Skeletal muscle cell (primary cell): Measurements from ENCODE around the gene TTC17.
"Not testable (repeated sequence)": the region's sequence is repeated elsewhere in the genome, so short reads cannot be mapped to it uniquely, and the experiment has no call there.

ENCODE experiments used
- DNase-seq: peaks from one replicate; pipeline ENCODE4 v3.0.0-alpha.2; 2010; ENCODE audit warnings: low read depth
- H3K4me3 ChIP-seq: 2 replicates; pipeline ENCODE4 v1.5.1; 2011; ENCODE audit warnings: low read depth, mild to moderate bottlenecking, control low read depth, low read length, moderate library complexity

The TTC17 gene

GRCh38 chr11:43381802-43382201 is 23.1 kb downstream of the TTC17 start:
- H3K4me3 ChIP-seq: no peak overlapping the region
- no peak for DNase-seq

- no peak for DNase-seq
- H3K4me3 ChIP-seq: no peak overlapping the region
Measured at GRCh38 chr11:43382614-43383013, 23.9 kb downstream of the TTC17 start.

GRCh38 chr11:43384393-43384792 is 25.7 kb downstream of the TTC17 start:
- no peak overlapping the region for H3K4me3 ChIP-seq
- DNase-seq: no peak

- no peak for DNase-seq
- no peak overlapping the region for H3K4me3 ChIP-seq
Measured at GRCh38 chr11:43392713-43393112, 34.0 kb downstream of the TTC17 start.

GRCh38 chr11:43393765-43394355 is 35.1 kb downstream of the TTC17 start:
- no peak overlapping the region for H3K4me3 ChIP-seq
- no peak for DNase-seq

GRCh38 chr11:43396617-43397016 is 37.9 kb downstream of the TTC17 start:
- H3K4me3 ChIP-seq: no peak overlapping the region
- no peak for DNase-seq

GRCh38 chr11:43397251-43397650 is 38.5 kb downstream of the TTC17 start:
- no peak overlapping the region for H3K4me3 ChIP-seq
- DNase-seq: no peak

GRCh38 chr11:43399983-43400630 is 41.4 kb downstream of the TTC17 start:
- H3K4me3 ChIP-seq: no peak overlapping the region
- no peak for DNase-seq

- no peak for DNase-seq
Measured at GRCh38 chr11:43401252-43401651, 42.5 kb downstream of the TTC17 start.

GRCh38 chr11:43401811-43402210 is 43.1 kb downstream of the TTC17 start:
- not testable (repeated sequence) for DNase-seq, H3K4me3 ChIP-seq

More at GRCh38 chr11:43401252-43401651, 42.5 kb downstream of the TTC17 start:
- no peak overlapping the region for H3K4me3 ChIP-seq

GRCh38 chr11:43403357-43404231 is 44.9 kb downstream of the TTC17 start:
- no peak for DNase-seq
- H3K4me3 ChIP-seq: no peak overlapping the region

GRCh38 chr11:43404406-43404805 is 45.7 kb downstream of the TTC17 start:
- DNase-seq: no peak
- no peak overlapping the region for H3K4me3 ChIP-seq

- no peak overlapping the region for H3K4me3 ChIP-seq
- DNase-seq: no peak
Measured at GRCh38 chr11:43404836-43405479, 46.2 kb downstream of the TTC17 start.

GRCh38 chr11:43408277-43408676 is 49.6 kb downstream of the TTC17 start:
- no peak overlapping the region for H3K4me3 ChIP-seq

GRCh38 chr11:43410394-43410793 is 51.7 kb downstream of the TTC17 start:
- no peak for DNase-seq
- H3K4me3 ChIP-seq: no peak overlapping the region

More at GRCh38 chr11:43408277-43408676, 49.6 kb downstream of the TTC17 start:
- DNase-seq: no peak

GRCh38 chr11:43418197-43418596 is 59.5 kb downstream of the TTC17 start:
- no peak overlapping the region for H3K4me3 ChIP-seq
- no peak for DNase-seq

GRCh38 chr11:43419460-43419859 is 60.7 kb downstream of the TTC17 start:
- no peak for DNase-seq
- no peak overlapping the region for H3K4me3 ChIP-seq

GRCh38 chr11:43427971-43428370 is 69.3 kb downstream of the TTC17 start:
- no peak for DNase-seq
- no peak overlapping the region for H3K4me3 ChIP-seq

- DNase-seq: not testable (repeated sequence)
Measured at GRCh38 chr11:43430916-43431315, 72.2 kb downstream of the TTC17 start.

GRCh38 chr11:43434893-43435292 is 76.2 kb downstream of the TTC17 start:
- DNase-seq: no peak
- H3K4me3 ChIP-seq: no peak overlapping the region

More at GRCh38 chr11:43430916-43431315, 72.2 kb downstream of the TTC17 start:
- not testable (repeated sequence) for H3K4me3 ChIP-seq
